HPDE6-E6E7 (cell line): ENCODE measurements around the gene ANAPC16.
"Not testable (repeated sequence)": the region's sequence is repeated elsewhere in the genome, so short reads cannot be mapped to it uniquely, and the experiment has no call there.

ENCODE experiments used
- DNase-seq: peaks from one replicate; pipeline ENCODE4 v3.0.0; 2011; ENCODE audit warnings: missing footprints; ENCODE audit errors: extremely low spot score

Gene ANAPC16

GRCh38 chr10:72278668-72279393, 63.0 kb downstream of the ANAPC16 start:
- DNase-seq, result no peak

GRCh38 chr10:72279587-72279986, 63.8 kb downstream of the ANAPC16 start:
- DNase-seq, result not testable (repeated sequence)

- DNase-seq, result no peak
Observed at GRCh38 chr10:72283131-72283530, 67.3 kb downstream of the ANAPC16 start.
